ENCODE data around the gene CDADC1. TPM values are rescaled to one million over a fixed set of nuclear protein-coding genes. Genes with fewer than 3 reads are reported as not detected.

CDADC1 gene
- polyA plus RNA-seq, 1 donor from 2014 or later: 11.6 TPM

DNA sequence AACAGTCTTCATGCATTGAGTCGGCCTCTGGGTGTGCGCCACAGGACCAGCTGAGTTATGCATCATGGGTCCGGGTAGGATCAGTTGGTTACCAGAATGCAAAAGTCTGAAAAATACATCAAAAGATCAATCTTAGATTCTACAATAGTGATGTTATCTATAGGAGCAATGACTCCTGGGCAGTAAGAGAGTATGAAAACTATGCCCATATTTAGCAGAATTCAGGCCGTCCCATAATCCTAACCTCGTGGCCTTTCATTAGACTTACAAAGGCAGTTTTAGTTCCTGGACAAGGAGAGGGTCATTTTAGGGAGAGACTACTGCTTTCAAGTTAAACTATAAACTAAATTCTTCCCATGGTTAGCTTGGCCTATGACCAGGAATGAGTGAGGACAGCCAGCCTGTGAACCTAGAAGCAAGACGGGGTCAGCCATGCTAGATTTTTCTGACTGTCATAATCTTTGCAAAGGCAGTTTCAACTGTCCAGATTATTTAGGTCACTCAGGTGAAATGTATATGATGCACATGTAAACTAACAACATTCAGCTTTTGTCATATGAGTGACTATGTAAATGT lies 11.8 kb upstream of the CDADC1 start:
- no peak overlapping the region for H3K4me2 ChIP-seq (ENCODE audit: low read length)
- H3K27ac ChIP-seq (ENCODE audit: low read length): no peak overlapping the region
- H3F3A ChIP-seq (ENCODE audit: insufficient read depth, low read length, poor library complexity, severe bottlenecking): no peaks in the 10 kb centered on the region
- no peak overlapping the region for H3K9ac ChIP-seq (ENCODE audit: low read length)
- no peak overlapping the region for H3K4me3 ChIP-seq (ENCODE audit: low read length)
- H3K79me2 ChIP-seq (replicated peaks; ENCODE audit: insufficient read depth, low read length): no peaks in the 10 kb centered on the region
- no peaks in the 10 kb centered on the region for H3K27me3 ChIP-seq (ENCODE audit: insufficient read depth, low read depth, low read length)
- no peaks in the 10 kb centered on the region for H4K20me1 ChIP-seq (ENCODE audit: insufficient read depth)
- no peak for TF ChIP-seq EP300 (conservative IDR thresholded peaks at IDR 0.05; ENCODE audit: poor library complexity, severe bottlenecking)
- TF ChIP-seq TAF1 (IDR thresholded peaks at IDR 0.05; ENCODE audit: low read depth): no peak
- no peak for TF ChIP-seq POLR2AphosphoS5 (IDR thresholded peaks at IDR 0.05)
- TF ChIP-seq SMC3 (conservative IDR thresholded peaks at IDR 0.05; ENCODE audit: poor library complexity): no peak
- TF ChIP-seq EZH2 (IDR thresholded peaks at IDR 0.05; ENCODE audit: borderline replicate concordance, insufficient read depth, low read length, poor library complexity, severe bottlenecking): no peak
- TF ChIP-seq, protein P1, sequence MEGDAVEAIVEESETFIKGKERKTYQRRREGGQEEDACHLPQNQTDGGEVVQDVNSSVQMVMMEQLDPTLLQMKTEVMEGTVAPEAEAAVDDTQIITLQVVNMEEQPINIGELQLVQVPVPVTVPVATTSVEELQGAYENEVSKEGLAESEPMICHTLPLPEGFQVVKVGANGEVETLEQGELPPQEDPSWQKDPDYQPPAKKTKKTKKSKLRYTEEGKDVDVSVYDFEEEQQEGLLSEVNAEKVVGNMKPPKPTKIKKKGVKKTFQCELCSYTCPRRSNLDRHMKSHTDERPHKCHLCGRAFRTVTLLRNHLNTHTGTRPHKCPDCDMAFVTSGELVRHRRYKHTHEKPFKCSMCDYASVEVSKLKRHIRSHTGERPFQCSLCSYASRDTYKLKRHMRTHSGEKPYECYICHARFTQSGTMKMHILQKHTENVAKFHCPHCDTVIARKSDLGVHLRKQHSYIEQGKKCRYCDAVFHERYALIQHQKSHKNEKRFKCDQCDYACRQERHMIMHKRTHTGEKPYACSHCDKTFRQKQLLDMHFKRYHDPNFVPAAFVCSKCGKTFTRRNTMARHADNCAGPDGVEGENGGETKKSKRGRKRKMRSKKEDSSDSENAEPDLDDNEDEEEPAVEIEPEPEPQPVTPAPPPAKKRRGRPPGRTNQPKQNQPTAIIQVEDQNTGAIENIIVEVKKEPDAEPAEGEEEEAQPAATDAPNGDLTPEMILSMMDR (IDR thresholded peaks at IDR 0.05; ENCODE audit: poor library complexity, severe bottlenecking): no peak
- TF ChIP-seq, protein P2, sequence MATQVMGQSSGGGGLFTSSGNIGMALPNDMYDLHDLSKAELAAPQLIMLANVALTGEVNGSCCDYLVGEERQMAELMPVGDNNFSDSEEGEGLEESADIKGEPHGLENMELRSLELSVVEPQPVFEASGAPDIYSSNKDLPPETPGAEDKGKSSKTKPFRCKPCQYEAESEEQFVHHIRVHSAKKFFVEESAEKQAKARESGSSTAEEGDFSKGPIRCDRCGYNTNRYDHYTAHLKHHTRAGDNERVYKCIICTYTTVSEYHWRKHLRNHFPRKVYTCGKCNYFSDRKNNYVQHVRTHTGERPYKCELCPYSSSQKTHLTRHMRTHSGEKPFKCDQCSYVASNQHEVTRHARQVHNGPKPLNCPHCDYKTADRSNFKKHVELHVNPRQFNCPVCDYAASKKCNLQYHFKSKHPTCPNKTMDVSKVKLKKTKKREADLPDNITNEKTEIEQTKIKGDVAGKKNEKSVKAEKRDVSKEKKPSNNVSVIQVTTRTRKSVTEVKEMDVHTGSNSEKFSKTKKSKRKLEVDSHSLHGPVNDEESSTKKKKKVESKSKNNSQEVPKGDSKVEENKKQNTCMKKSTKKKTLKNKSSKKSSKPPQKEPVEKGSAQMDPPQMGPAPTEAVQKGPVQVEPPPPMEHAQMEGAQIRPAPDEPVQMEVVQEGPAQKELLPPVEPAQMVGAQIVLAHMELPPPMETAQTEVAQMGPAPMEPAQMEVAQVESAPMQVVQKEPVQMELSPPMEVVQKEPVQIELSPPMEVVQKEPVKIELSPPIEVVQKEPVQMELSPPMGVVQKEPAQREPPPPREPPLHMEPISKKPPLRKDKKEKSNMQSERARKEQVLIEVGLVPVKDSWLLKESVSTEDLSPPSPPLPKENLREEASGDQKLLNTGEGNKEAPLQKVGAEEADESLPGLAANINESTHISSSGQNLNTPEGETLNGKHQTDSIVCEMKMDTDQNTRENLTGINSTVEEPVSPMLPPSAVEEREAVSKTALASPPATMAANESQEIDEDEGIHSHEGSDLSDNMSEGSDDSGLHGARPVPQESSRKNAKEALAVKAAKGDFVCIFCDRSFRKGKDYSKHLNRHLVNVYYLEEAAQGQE (IDR thresholded peaks at IDR 0.05; ENCODE audit: borderline replicate concordance): no peak
- no peak for TF ChIP-seq MXI1 (conservative IDR thresholded peaks at IDR 0.05; ENCODE audit: poor library complexity, severe bottlenecking)
- no peak for TF ChIP-seq RAD21 (conservative IDR thresholded peaks at IDR 0.05)
- no peaks in the 10 kb centered on the region for H3K9me3 ChIP-seq (ENCODE audit: low read length)
- H3K9me2 ChIP-seq (ENCODE audit: insufficient read depth, low read length): no peaks in the 10 kb centered on the region
- no peaks in the 10 kb centered on the region for H3K36me3 ChIP-seq (ENCODE audit: insufficient read depth, low read length)
- no peak overlapping the region for H2AFZ ChIP-seq (ENCODE audit: low read depth, low read length)

DNA sequence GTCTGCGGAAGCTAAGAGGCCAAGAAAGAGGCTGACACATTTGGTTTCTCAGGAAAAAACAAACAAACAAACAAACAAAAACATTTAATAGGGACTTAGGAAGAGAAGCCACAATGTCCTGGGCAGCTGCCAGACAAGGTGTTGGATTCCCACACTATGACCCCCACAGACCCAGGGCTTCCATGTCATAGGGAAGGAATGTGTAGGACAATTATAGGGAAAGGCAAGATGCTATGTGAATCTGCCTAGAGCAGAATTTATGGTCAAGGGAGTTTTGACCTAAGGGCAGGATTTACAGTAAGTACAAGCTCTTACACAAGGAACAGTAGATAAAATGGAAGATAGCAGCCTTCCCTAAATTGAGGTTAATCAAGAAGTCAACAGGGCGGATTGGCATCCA lies 9.1 kb upstream of the CDADC1 start:
- H3K9ac ChIP-seq (ENCODE audit: low read length): no peak overlapping the region
- H3K9me2 ChIP-seq (ENCODE audit: insufficient read depth, low read length): no peaks in the 10 kb centered on the region
- TF ChIP-seq, protein P1 (IDR thresholded peaks at IDR 0.05; ENCODE audit: poor library complexity, severe bottlenecking): no peak
- TF ChIP-seq POLR2AphosphoS5 (IDR thresholded peaks at IDR 0.05): no peak
- TF ChIP-seq SMC3 (conservative IDR thresholded peaks at IDR 0.05; ENCODE audit: poor library complexity): no peak
- TF ChIP-seq, protein P2 (IDR thresholded peaks at IDR 0.05; ENCODE audit: borderline replicate concordance): no peak
- TF ChIP-seq MXI1 (conservative IDR thresholded peaks at IDR 0.05; ENCODE audit: poor library complexity, severe bottlenecking): no peak
- no peak for TF ChIP-seq TAF1 (IDR thresholded peaks at IDR 0.05; ENCODE audit: low read depth)
- TF ChIP-seq EP300 (conservative IDR thresholded peaks at IDR 0.05; ENCODE audit: poor library complexity, severe bottlenecking): no peak
- no peak for TF ChIP-seq EZH2 (IDR thresholded peaks at IDR 0.05; ENCODE audit: borderline replicate concordance, insufficient read depth, low read length, poor library complexity, severe bottlenecking)
- TF ChIP-seq RAD21 (conservative IDR thresholded peaks at IDR 0.05): no peak
- H2AFZ ChIP-seq (ENCODE audit: low read depth, low read length): no peak overlapping the region
- no peak overlapping the region for H3K27ac ChIP-seq (ENCODE audit: low read length)
- no peaks in the 10 kb centered on the region for H3K36me3 ChIP-seq (ENCODE audit: insufficient read depth, low read length)
- H4K20me1 ChIP-seq (ENCODE audit: insufficient read depth): no peaks in the 10 kb centered on the region
- no peak overlapping the region for H3K4me3 ChIP-seq (ENCODE audit: low read length)
- H3K9me3 ChIP-seq (ENCODE audit: low read length): no peaks in the 10 kb centered on the region
- H3K27me3 ChIP-seq (ENCODE audit: insufficient read depth, low read depth, low read length): no peaks in the 10 kb centered on the region
- no peak overlapping the region for H3K4me2 ChIP-seq (ENCODE audit: low read length)
- no peaks in the 10 kb centered on the region for H3F3A ChIP-seq (ENCODE audit: insufficient read depth, low read length, poor library complexity, severe bottlenecking)
- no peaks in the 10 kb centered on the region for H3K79me2 ChIP-seq (replicated peaks; ENCODE audit: insufficient read depth, low read length)

Data from neural cell (in vitro differentiated cells).